ENCODE data around the gene CRY2. TPM values are rescaled to one million over a fixed set of nuclear protein-coding genes. Genes with fewer than 3 reads are reported as not detected.

Gene CRY2
- total RNA-seq, 3 donors from 2014 or later, result 26.0 to 52.0 (median 28.8) TPM

DNA sequence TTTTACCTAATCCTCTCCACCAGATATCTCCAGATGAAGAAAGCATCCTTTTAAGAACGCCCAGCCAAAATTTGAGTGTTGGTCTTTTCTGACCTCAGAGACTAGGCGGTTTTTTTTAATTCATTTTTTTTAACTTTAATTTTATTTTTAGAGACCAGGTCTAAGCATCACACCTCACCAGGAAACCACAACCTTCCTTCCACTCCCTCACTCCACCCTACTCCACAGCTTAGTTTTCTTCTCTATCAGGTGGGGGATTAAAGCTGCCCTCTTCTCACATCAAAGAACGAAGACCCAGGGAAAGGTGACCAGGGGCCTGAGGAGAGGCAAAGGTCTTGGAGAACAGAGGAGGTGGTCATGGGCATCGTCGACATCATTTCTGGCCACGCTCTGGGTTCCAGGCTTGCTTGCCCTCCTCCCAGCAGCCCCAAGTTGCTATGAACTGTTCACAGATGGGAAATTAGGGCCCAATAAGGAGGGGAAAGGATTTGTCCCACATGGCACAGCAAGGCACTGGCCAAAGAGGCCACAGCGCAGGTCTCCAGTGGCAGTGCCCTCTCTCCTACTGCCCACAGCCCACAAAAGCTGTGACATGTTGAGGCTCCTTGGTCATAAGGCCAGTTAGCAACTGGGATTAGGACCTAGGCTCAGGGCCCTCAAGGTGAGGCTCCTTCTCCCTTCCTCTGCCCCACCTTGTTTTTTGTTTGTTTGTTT is 71.8 kb downstream of the CRY2 start:
- DNase-seq, result peak in 2 of 3 donors; percentile 26 to 40
- Histone ChIP-seq H3K9me3 (no peaks in the 10 kb centered on the region), H3K4me1 (ENCODE audit: low read depth) (peaks cover 26% of the 10 kb centered on the region), H3K36me3 (ENCODE audit: low read depth) (no peaks in the 10 kb centered on the region), H3K4me3 (no peak overlapping the region)
- TF ChIP-seq, protein P1, sequence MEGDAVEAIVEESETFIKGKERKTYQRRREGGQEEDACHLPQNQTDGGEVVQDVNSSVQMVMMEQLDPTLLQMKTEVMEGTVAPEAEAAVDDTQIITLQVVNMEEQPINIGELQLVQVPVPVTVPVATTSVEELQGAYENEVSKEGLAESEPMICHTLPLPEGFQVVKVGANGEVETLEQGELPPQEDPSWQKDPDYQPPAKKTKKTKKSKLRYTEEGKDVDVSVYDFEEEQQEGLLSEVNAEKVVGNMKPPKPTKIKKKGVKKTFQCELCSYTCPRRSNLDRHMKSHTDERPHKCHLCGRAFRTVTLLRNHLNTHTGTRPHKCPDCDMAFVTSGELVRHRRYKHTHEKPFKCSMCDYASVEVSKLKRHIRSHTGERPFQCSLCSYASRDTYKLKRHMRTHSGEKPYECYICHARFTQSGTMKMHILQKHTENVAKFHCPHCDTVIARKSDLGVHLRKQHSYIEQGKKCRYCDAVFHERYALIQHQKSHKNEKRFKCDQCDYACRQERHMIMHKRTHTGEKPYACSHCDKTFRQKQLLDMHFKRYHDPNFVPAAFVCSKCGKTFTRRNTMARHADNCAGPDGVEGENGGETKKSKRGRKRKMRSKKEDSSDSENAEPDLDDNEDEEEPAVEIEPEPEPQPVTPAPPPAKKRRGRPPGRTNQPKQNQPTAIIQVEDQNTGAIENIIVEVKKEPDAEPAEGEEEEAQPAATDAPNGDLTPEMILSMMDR (IDR thresholded peaks at IDR 0.05), result no peak
- ATAC-seq, result no peak
- intact Hi-C loops (cut with DNase I, micrococcal nuclease), result no loop called here

DNA sequence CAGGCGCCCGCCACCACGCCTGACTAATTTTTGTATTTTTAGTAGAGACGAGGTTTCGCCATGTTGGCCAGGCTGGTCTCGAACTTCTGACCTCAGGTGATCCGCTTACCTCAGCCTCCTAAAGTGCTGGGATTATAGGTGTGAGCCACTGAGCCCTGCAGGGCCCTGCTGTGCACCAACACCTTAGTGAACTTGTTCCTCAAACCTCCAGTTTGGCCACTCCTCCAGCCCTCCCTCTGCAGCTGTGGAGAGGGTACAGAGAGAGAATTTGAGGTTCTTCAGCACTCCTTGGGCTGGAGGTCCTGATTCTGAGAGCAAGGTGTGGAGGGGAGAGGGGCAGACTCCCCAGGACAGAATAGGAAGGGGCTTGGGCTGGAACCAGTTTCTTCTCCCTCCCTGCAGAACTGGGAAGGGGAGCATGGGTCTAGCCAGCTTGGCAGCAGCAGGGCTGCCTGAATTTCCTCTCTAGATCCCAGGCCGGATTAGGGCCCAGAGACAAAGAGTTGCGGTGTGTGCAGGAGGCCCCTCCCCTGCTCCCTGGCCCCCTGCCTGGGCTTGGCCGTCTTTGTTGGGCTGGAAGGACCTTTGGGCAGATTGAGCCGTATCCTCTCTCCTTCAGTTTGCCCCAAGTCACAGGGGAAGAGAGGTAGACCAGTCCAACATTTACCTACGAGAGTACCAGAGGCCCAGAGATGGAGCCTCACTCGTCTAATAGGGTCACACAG is 72.7 kb downstream of the CRY2 start:
- ATAC-seq (no peak), DNase-seq (peak in 2 of 3 donors; percentile 25 to 46)
- Histone ChIP-seq H3K36me3 (ENCODE audit: low read depth) (no peaks in the 10 kb centered on the region), H3K4me3 (no peak overlapping the region), H3K4me1 (ENCODE audit: low read depth) (peaks cover 26% of the 10 kb centered on the region), H3K9me3 (no peaks in the 10 kb centered on the region)
- TF ChIP-seq, protein P1 (IDR thresholded peaks at IDR 0.05), result no peak
- intact Hi-C loops (cut with DNase I, micrococcal nuclease), result no loop called here

DNA sequence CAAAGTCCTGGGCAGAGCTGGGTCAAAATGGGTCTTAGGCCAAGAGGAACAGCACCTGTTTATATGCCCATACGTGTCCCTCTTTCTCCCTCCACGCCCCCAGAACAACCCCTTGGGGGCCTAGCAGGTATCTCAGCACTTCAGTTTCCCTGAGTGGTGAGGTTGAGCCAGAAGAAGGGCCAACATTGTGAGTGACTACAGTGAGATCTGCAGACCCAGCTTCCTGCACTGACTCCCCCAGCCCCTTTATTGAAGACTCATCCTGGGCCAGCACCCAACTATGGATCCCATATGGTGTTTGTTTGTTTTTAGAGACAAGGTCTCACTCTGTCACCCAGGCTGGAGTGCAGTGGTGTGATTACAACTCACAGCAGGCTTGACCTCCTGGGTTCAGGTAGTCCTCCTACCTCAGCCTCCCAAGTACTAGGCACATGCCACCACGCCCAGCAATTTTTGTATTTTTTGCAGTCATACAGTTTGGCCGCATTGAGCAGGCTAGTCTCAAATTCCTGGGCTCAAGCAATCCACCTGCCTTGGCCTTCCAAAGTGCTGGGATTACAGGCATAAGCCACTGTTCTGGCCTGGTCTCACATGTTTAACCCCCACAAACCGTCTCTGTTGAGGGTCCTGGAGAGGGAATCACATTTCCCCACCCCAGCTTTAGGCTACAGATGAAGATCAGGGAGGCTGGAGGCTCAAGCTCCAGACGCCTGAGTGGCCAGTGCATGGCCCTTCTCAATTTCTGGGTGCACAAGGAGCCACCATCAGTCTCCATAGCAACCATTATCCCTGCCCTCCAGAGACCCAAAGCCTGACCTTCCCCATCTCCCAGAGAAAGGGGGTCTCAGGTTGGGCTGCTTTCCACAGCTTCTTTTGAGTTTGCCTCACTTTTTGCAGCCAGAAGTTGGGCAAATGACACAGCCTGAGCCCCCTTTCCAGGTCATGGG is 73.5 kb downstream of the CRY2 start:
- H3K4me3 ChIP-seq, result no peak overlapping the region
- TF ChIP-seq, protein P1 (IDR thresholded peaks at IDR 0.05), result no peak
- DNase-seq, result peak in 2 of 3 donors; percentile 15 to 16

DNA sequence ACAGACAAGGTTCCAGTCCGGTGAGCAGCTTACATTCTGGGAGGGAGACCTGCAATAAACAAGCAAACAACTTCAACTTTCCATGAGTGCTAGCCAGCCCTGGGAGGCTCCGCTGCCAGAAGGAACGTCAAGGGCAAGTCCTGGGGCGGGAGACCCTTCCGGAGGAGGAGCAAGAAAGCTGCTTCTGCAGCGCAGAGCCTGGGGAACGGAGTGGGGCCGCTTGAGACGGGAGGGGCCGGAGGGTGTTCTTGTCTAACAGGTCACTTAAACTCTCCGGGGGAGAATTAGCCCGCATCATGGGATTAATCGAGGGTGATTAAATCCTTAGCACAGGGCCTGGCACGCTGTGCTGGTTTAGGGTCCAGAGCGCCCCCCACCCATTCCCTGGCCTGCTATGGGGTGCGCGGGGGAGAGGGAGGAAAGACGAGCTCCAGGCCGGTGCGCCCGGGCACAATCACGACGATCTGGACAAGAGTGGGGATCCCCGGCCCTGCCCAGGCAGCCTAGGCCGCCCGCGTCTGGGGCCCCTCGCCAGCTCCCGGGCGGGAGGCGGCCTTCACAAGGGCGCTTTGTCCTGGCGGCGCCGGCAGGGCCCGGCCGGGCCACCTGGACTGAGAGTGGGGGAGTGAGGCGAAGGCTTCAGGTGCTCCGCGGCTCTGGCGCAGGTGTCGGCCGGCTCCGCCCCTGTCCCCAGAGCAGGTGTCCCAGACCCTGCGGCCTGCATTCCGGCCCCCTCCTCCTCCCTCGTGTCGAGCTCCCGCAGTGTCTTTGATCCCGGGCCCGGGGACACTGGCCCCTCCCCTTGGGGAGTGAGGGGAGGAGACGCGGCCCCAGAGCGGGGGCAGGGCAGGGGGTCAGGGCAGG is 74.5 kb downstream of the CRY2 start:
- Histone ChIP-seq H3K36me3 (ENCODE audit: low read depth) (no peaks in the 10 kb centered on the region), H3K9me3 (no peaks in the 10 kb centered on the region), H3K4me3 (no peak overlapping the region), H3K4me1 (ENCODE audit: low read depth) (peaks cover 21% of the 10 kb centered on the region)
- peak; percentile 38 for ATAC-seq
- TF ChIP-seq, protein P1 (IDR thresholded peaks at IDR 0.05), result no peak
- intact Hi-C loops (cut with DNase I, micrococcal nuclease), result no loop called here
- peak; percentile 39 to 82 (median 67) for DNase-seq

More for the DNA sequence above, 73.5 kb downstream of the CRY2 start:
- no peak for ATAC-seq
- intact Hi-C loops (cut with DNase I, micrococcal nuclease), result no loop called here
- H3K4me1 ChIP-seq (ENCODE audit: low read depth), result peaks cover 26% of the 10 kb centered on the region
- no peaks in the 10 kb centered on the region for H3K9me3 ChIP-seq
- no peaks in the 10 kb centered on the region for H3K36me3 ChIP-seq (ENCODE audit: low read depth)

All from mucosa of descending colon (tissue), 3 donors.